Coronary artery (tissue), 2 donors: Measurements from ENCODE around the gene B3GNT7.

Experiments
- DNase-seq: peaks from one replicate; pipeline ENCODE4 v3.0.0-alpha.2; 2017; ENCODE audit warnings: low spot score
- H3K27ac ChIP-seq, 2 donors: fragments of 200-600 bp; sonication (generic); one replicate each; pipeline ENCODE4 v1.5.1; 2016 to 2019
- H3K4me3 ChIP-seq: fragments of 200-600 bp; sonication (generic); 2 replicates; pipeline ENCODE4 v1.5.1; 2016; ENCODE audit warnings: mild to moderate bottlenecking, moderate library complexity
- TF ChIP-seq, protein P1 (sequence below): fragments of 200-600 bp; sonication (generic); IDR thresholded peaks from one replicate; pipeline ENCODE4 v1.5.1; 2019; ENCODE audit warnings: antibody characterized with exemption

B3GNT7 gene

DNA sequence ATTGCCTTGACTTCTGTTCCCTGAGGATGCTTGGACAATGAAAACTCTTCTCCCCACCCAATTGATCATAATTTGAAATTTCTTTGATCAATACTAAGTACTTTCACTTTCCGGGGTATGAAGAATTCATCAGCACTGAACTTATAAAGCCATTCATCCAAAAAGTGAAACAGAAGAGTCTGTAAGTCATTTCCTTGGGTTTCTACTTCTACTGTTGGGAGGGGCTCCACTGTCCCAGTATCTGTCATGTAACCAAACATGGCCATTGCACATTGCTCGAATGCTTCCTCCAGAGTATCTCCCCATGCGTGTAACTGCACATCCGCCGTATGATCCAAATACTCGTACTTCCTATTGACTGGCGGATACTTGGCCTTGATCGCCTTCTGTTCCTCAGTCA lies 38.5 kb downstream of the B3GNT7 start:
- TF ChIP-seq, protein P1, sequence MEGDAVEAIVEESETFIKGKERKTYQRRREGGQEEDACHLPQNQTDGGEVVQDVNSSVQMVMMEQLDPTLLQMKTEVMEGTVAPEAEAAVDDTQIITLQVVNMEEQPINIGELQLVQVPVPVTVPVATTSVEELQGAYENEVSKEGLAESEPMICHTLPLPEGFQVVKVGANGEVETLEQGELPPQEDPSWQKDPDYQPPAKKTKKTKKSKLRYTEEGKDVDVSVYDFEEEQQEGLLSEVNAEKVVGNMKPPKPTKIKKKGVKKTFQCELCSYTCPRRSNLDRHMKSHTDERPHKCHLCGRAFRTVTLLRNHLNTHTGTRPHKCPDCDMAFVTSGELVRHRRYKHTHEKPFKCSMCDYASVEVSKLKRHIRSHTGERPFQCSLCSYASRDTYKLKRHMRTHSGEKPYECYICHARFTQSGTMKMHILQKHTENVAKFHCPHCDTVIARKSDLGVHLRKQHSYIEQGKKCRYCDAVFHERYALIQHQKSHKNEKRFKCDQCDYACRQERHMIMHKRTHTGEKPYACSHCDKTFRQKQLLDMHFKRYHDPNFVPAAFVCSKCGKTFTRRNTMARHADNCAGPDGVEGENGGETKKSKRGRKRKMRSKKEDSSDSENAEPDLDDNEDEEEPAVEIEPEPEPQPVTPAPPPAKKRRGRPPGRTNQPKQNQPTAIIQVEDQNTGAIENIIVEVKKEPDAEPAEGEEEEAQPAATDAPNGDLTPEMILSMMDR = no peak
- no peak overlapping the region for H3K4me3 ChIP-seq
- no peak for DNase-seq

DNA sequence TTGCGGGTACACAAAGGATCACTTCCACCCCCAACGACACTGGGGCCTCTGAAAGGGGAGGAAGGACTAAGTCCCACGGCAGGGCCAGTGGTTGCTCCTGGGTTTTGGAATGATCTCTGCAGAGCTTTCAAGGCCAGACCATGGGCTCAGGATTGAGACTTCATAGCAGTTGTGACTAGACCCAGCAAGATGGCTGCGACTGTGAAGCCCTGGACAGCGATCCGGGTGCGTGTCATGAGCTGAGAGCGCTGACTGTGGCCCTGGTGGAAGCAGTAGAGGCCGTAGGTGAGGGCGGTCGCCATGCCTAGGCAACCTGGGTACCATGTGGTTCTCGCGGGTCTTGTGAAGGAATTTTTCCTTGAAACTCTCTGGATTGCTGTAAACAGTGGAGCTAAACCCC lies 41.4 kb downstream of the B3GNT7 start:
- no peak overlapping the region for H3K4me3 ChIP-seq
- no peak overlapping the region for H3K27ac ChIP-seq
- no peak for DNase-seq
- TF ChIP-seq, protein P1 = no peak

More for the DNA sequence above, 38.5 kb downstream of the B3GNT7 start:
- no peak overlapping the region for H3K27ac ChIP-seq

DNA sequence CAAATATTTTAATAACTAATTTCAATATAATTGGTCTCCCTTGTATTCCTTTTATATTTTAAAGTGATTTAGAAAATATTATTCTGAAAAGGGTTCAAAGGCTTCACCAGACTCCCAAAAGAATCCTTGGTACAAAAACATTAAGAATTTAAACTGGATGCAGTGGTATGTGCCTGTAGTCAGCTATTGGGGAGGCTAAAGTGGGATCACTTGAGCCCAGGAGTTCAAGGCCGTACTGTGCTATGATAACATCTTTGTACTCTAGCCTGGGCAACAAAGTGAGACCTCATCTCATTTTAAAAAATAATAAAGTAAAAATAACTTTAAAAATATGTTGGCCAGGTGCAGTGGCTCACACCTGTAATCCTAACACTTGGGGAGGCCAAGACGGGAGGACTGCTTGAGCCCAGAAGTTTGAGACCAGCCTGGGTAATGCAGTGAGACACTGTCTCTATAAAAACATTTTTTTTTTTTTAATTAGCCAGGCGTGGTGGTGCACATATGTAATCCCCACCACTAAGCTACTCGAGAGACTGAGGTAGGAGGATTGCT lies 54.1 kb downstream of the B3GNT7 start:
- TF ChIP-seq, protein P1 = no peak
- Histone ChIP-seq H3K27ac (no peak overlapping the region), H3K4me3 (no peak overlapping the region)
- no peak for DNase-seq

DNA sequence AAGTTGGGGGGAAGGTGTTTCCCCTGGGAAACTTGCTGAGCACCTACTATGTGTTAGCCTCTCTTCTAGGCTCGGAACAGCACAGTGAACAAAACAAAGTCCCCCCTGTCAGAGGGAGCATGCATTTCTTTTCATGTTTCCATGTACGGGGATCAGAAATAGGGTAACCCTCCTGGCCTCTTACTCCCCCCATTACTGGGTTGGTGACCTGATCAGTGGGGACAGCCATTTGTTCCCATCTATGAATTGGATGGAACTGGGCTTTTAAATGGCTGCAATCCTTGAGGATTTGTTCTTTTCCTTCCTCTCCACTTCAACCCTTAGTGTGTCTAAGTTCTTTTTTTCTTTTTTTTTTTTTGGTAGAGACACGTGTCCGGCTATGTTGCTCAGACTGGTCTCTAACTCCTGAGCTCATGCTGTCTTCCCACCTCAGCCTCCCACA lies 55.1 kb downstream of the B3GNT7 start:
- H3K27ac ChIP-seq = no peak overlapping the region
- H3K4me3 ChIP-seq = no peak overlapping the region
- DNase-seq = no peak
- TF ChIP-seq, protein P1 = no peak
